NCI-H446 treated with DMSO at 0.1 percent for 48 hours (cell line): ENCODE data around the gene PPP2R5E.

Source experiments
- DNase-seq: peaks from one replicate; lab custom pipeline; 2025; lab: John Stamatoyannopoulos, UW

The PPP2R5E gene

DNA sequence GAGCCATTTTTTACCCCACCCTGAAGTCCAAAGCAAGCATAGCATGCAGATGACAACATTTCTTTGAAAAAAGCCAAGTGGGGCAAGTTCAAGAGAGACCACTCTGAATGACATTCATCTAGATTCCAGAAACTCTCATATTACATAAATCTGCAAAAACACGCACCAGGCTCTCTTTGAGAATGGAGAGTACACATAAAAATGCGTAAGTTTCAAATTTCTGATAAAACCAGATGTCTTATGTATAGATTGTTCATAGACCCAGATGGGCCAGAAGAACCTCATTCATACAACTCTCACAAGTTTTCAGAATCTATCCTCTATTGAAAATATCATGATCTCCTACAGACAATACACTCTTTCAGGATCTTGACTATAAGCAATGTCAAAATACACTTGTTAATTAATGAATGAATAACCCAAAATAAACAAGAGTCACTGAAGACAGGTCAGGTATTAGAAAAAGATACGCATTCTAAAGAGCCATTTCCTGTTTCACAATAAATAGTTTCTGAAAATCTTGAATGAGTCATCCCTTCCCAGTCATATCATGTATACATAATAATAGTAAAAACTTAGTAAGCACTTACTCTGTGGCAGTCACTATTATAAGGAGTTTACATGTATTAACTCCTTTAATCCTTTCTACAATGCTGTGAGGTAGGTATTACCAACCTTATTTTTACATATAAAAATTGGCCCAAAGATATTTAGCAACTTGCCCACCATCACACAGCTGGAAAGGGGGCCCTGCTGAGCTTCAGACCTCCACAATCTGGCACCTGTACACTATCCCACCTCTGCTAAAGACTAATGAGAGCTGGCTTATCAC, 72.0 kb downstream of the PPP2R5E start:
- DNase-seq: no peak

DNA sequence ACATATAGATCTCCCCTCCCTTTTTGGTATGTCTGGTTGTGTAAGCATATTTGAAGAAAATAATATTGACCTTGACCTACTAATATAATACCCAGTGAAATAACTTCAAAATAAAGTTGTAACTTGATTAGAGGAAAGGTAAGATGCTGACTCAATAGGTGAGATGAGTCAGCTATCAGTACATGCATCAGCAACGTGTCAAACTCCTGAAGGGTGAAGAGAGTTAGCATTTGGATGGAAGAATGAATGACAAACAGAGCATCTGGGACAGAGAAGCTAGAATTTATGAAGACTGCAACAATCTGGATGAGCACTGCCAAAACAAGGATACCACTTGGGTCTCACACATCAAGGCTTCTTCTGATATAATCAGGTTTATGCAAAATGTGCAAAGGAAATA, 74.9 kb downstream of the PPP2R5E start:
- no peak for DNase-seq

DNA sequence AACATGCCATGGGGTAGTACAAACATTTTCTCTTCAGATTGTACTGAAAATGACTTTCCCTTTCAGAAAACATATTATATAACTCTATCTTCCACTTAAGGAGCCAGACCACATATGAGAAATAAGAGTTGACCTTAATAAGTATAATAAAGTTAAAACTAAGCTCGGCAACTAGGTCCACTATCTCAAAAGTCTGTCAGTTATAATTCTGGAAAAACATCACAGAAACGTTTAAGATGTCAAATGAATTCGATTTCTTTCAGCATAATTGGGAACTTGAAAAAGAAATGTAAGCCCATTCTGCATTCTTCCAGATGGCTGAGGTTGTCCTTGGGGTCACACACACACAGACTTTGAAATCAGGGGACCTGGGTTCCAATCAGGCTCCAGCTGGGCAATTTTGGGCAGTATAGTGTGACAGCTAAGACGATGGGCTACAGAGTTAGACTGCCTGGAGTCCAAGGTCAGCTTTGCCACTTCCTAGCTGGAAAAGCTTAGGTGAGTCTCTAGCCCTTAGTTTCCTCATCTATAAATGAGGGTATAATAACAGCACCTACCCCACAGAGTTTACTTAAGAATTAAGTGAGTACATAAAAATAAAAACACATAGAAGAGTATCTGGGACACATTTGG, 75.6 kb downstream of the PPP2R5E start:
- no peak for DNase-seq

DNA sequence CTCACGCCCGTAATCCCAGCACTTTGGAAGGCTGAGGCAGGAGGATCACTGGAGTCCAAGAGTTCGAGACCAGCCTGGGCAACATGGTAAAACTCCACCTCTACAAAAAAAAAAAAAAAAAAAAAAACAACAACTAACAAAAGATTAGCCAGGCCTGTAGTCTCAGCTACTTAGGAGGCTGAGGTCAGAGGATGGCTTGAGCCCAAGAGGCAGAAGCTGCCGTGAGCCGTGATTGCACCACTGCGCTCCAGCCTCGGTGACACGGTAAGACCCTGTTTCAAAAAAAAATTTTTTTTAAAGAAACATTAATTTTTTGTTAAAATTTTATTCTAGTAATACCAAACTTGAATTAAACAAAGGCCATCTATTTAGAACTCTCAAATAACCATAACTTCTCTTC, 77.8 kb downstream of the PPP2R5E start:
- DNase-seq: no peak

DNA sequence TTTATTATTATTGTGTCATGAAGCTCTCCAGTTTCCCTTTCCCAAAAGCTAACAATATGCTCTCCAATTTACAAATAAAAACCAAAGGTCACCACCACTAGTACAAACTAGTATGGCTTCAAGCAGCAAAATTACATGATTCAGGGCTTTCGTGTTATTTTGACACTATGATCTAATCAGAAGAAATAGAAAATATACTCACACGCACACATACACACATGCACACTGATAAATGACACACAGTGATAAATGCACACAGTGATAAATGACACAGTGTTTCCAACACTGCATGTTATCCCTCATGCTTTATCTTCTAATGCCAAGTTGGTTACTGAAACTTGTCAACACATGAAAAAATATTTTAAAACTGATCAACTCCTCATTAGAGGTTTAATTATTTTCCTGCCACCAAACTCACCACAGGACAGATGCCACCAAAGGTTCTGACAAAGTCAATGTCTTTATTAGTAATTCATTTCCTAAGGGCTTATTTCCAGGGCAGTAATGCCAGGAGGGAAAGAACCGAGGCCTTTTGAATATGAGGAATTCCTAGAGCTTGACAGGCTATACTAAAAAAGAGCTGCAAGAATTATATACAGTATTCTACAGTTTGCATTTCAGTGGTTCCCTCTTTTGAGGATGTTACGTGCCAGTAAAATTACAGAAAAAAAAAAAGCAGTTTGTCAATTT, 82.4 kb downstream of the PPP2R5E start:
- no peak for DNase-seq

DNA sequence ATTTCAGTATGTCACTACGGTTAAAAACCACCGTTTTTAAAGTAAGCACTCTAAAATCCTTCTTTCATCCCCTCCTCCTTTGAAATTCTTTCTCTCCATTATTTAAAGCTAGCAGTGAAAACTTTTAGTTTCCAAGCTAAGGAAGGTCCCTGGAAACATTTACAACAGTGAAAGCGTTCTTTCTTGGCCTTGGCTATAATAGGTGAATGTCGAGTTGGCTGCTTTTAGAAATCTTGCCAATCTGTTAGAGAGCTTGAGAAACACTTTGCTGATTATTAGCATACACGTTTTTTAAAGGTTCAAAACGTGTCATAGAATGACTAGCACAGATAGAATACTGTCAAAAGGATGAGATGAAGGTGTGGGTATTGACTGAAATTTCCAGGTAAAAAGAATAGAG, 83.4 kb downstream of the PPP2R5E start:
- no peak for DNase-seq

DNA sequence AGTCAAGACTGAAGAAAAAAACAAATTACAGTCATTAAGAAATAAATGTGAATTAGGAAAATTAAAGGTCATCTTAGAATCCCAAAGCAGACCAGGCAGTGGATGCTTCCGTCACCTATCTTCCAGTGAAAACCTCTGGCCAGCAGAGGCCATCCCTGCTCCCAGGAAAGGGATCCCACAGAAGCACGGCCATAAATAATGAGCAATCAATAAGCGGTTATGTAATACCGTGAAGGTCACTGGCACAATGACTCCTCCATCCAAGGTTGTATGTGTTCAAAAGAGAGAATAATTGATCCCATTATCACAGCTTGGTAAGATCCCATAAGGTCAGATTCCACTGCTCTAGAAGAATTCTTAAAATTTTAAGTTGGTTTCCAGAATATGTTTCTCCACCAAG, 85.7 kb downstream of the PPP2R5E start:
- DNase-seq: no peak

DNA sequence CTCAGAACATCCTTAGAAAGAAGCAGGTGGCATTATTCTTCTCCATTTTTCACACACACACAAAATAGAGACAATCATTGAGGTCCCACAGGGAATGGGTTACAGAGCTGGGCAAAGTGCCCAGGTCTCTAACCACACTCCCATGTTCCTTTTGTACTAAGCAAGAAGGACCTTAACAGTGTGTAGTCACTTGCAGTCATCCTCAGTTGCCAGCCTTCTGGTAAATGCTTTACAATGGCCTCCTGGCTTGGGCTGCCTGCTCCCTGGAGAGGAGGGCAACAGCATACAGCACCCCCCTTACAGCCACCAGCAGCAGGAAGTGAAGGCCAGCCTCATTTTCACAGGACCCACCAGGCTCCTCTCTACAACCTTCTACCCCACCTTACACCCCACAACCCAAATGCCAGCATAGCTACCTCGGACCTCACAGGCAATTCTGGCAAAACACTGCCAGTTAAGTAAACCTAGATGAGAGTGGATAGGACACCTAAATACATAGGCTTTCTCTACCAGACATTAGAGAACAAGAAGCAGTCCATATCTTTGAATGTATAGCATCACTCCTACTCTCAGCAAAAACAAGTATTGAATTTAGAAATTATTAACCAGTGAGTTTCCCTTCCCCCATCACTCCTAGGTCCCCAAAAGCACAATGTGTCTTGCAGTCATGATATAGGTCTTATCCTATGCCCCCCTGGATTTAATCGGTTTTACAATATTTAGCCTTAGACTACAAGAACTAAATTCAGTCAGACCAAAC, 88.1 kb downstream of the PPP2R5E start:
- peak; percentile 40 for DNase-seq

DNA sequence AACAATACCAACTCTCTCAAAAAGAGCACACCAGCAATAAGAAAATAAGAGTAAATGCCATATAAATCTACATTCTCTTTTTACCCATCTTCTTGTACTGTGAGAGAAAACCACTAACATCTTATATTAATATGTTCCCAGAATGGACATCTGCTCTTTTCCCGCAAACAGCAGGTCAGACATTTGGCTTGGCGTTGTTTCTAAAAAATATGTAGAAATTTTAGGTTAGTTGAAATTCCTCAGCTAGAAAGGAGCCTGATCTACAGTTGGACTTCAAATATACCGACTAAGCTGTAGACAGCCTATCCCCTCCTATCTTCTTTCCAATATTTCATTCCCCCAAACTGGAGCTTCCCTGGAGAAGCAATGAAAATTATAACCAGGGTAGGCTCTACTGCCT, 88.7 kb downstream of the PPP2R5E start:
- no peak for DNase-seq

DNA sequence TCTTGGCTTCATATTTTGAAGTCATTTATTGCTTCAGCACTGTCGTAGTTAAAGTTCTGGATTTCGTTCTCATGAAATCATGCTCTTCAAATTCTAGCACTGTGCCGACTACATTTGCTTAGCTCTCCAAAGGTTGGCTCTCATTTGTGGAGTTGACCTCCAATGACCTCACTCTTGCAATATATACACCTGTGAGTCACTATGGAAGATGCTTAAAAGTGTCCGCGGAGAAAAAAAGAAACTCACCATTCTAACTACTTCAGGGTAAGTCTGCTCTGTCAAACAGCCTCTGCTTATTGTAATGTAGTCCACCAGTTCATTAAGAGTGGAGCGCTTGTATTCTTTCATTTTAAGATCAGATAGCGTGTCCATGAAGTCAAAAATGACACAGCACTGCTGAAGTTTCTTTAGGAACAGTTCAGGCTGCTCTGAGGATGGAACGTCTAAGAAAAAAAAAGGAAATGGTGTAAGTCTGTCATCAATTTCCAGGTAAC, 89.7 kb downstream of the PPP2R5E start:
- no peak for DNase-seq

DNA sequence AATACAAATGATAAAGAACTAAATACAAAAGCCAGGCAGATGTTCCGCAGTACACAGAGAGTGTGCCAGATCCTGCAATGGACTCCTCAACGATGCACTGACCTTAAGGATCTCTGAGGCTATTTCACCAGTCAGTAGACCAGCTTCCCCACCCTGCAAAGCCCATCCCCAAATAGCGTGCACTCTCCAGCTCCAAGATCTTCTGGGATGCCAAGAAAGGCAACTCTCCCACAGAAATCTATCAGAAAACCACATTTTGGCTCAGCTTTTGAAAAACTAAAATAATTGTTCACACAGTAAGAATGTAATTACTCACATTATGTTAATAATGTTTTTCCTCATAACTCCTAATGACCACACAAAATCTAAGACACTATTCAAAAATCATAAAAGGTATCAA, 90.4 kb downstream of the PPP2R5E start:
- DNase-seq: no peak

DNA sequence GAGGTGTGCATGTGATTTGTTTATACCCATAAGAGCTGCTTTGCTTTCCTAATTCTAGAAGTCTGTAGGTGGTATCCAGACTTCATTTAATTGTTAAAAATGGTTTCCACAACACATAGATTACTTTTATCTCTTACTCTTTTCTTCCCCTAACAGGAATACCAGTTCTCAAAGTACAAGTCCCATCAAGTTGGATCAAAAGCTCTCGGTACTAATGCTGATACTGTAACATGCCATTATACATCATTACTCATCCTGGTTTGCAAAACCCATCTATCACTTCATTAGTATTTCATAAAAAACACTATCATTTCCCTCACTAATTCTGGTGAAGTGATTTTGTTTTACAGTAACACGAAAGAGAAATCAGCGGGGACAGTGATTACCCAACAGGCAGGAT, 94.3 kb downstream of the PPP2R5E start:
- DNase-seq: no peak

DNA sequence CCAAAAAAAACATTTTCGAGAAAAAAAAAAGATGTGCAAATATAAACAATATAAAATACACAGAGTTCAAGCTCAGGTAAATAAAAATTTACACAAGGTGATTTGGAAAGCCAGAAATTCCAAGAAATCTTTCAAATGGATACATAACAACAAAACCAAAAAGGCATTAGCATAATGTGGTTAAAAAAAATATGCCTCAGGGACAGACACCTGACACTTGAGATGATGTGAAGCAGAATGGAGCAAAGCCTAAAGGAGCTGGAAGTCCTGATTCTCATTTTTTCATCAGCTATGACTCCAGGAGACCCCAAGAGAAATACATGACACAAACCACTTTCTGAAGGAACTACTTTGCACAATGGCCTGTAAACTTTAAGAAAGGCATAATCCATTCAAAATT, 98.6 kb downstream of the PPP2R5E start:
- no peak for DNase-seq

DNA sequence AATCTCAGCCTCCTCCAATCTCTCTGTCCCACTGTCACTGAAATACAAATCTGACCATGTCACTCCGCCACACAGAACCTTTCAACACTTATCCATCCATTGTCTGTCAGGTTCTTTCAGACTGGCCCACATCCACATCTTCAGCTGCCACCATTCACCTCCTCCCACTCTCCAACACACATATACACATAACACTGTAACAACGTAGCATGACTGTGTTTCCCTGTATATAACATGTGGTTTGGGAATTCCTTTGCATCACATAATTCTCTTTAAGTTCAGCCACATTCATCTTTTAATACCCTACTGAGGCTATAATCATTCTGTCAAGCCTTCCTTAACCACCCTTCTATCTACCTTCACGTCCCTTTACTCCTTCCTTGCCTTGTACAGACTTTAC, 99.2 kb downstream of the PPP2R5E start:
- DNase-seq: no peak

DNA sequence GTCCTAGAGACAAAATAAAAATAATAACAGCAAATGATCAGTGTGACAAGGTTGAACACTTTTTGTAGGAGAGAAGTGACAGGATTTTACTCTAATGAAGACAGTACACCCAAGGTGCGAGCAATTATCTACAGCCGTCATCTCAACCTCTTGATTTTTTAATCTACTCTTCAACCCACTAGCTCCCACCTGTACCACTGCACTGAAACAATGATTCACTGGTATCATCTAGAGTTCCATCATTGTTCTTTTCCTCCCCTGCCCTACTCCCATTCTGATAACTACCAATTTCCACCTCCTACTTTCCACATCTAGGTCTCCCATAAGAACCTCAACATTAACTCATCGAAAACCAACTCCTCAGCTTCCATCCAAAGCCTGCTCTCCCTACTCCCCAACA, 99.8 kb downstream of the PPP2R5E start:
- no peak for DNase-seq

DNA sequence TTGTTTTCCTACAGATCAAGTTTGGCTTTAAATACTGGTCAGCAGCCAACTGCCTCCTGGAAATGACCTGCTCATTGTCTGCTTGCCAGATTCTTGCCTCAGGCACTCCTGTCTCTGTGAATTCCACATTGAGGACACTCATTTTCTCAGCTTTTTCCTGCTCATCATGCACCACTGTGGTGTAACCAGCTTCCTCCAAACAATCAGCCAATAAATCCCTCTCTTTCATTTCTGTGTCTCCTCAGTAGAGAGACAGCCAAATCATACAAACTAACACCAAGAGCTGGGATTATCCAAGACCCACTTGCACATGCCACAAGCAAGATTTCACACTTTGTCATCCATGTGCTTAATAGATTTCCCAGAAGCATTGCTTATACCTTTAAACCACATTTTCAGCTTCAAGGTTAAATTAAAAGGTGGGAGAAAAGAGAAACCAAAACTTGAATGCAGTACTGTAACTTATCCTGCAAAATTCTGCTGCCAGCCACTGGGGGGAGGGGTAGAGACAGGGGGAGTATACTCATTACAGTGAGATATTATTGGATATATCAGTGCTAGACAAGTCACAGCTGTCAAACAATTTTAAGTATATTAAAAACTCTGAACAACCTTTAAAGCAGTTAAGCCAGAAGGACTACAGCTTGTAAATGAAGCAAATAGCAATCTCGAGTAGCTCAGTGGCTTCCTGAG, 105.0 kb downstream of the PPP2R5E start:
- DNase-seq: peak; percentile 73

DNA sequence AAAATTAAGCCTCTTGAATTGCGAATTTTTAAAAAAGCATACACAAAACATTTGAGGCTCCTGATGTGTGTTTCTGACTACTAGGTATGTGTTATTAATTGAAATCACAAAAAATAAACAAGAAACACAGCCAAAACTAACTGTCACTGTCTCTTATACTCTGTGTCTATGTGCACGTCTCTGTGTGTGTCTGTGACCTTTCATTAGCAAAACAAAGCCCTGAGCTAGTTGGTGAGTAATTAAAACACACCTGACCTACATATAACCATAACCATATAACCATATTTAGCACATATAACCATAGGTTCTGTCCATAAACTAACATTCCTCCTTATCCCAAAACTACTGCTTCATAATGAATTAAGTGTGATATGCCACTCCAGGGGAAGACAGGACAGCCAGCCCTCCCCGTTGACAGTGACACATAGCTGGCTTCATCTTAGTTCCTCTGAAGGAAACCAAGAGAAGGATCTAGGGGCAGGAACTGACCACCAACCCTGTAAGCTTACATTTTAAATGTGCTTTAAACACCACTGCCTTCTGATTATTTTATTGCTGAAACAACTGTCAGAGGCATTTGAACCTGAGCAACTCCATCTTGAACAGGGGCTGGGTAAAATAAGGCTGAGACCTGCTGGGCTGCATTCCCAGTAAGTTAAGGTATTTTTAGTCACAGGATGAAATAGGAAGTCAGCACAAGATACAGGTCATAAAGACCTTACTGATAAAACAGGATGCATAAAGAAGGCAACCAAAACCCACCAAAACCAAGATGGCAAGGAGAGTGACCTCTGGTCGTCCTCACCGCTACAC, 106.7 kb downstream of the PPP2R5E start:
- DNase-seq: no peak

DNA sequence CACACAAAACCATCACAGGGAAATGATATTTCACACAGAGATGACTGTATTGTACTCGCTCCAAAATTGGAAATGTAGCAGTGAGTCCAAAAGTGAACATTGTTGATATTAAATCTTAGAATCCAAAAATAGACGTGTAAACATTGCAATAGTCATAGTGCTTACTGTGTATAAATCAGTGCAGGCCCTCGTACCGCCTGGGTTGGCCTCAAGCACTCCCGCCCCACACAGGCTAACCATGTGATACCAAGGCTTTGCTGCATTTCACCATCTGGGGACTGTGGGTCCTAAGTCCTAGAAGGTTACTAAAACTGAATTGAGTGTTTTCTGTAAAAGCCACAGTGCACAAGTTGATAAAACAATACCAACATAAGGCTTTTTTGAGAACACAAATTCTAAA, 107.3 kb downstream of the PPP2R5E start:
- DNase-seq: no peak

DNA sequence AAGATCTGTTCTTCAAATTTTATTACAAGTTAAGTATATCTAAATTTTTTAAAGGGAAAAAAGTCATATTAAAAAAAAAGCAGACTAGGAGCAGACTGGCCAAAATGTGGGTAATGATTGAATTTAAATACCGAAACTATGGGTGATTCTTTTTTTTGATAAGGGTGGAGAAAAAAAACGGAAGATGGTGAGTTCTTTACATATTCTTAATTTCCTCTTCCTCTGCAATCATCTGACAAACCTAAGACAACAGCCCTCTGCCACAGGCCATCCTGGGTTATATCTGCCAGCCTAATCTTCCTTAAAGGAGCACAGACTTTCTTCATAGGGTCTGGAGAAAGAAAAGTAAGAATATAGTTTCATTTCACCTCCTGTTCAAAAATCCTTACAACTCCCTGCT, 108.0 kb downstream of the PPP2R5E start:
- no peak for DNase-seq

DNA sequence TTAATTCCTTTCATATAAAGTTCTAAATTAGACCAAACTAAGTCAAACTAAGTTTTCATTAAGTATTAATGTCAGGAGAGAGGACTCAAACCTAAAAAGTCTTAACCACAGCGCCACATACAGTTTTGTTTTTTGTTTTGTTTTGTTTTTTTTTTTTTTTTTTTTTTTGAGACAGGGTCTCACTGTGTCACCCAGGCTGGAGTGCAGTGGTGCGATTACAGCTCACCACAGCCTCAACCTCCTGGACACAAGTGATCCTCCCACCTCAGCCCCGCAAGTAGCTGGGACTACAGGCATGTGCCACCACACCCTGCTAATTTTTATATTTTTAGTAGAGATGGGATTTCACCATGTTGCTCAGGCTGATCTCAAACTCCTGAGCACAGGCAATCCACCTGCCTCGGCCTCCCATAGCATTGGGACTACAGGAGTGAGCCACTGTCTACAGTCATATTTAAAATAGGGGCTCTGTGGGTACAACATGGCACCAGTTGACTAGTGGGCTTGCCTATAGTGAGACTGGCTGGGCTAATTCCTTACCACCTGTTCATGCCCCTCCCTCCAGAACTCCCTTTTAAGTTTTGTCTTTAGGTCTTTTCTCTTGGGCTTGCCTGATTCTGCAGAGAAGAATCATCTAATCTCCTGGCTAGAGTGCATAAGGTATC, 110.2 kb downstream of the PPP2R5E start:
- no peak for DNase-seq
